ENCODE measurements around the gene POR.

The POR gene

DNA sequence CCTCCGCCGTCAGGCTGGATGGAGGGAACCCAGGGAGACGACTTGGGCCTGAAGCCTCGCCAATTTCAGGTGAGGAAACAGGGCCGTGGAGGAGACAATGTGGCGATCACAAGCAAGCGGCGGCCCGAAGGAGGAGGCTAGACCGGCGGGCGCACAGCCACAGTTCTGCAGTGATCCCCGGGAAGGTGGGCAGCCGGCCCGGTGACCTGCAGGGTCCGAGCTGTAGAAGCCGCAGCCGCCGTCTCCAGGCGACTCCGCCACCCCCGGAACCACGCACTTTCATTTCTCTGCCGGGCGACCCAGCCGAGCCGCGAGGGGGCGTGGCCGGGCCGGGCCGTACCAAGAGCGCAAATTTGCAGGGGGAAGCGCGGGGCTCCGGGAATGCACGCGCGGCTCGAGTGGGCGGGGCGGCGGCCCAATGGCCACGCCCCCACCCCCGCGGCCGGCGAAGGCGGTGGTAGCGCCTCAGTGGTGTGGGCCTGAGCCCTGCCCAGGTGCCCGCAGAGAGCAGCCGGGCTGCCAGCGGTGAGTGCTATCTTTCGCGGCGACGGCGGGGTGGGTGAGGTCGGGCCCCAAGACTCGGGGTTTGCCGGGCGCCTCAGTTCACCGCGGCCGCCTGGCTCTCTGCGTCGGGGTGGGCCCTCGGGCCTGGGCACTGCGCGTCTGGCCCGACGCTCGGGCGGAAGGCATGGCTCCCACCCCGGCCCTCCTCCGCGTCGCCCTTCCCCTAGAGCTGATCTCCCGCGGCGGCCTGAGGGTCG lies at the start of gene POR:
Gene POR (plus strand): TSS at position 501 of the 761 bp plus-strand sequence. CDS start 38,847 bp downstream, outside the sequence.
- DNase-seq: peak; percentile 97
- Mint-ChIP-seq H3K4me1 (peaks cover 33% of the 10 kb centered on the region), H3K27me3 (ENCODE audit: low read depth, poor library complexity) (peaks cover 21% of the 10 kb centered on the region), H3K4me3 (peak within 1 kb of the TSS; percentile 92), H3K27ac (no peak within 1 kb of the TSS), H3K9me3 (no peaks in the 10 kb centered on the region), H3K36me3 (ENCODE audit: low read depth) (peaks cover 5% of the 10 kb centered on the region)
- TF ChIP-seq CTCF (IDR thresholded peaks at IDR 0.05): no peak

DNA sequence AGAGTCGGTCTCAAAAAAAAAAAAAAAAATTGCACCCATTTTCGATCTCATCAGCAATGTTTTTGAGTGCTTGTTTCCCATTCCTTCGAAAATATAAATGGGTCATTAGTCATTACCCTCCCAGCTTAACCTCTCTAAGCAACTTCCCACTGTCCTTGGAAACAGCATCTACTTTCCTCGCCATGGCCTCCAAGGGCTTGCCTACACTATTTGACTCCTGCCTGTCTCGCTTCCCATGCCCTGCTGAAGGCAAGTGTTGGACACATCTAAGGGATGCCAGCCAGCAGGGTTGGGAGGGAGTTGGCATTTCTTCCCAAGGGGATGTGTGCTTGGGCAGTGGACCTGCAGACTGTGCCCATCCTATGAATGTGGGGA lies 48.9 kb upstream of the POR start:
- H3K27me3 Mint-ChIP-seq (ENCODE audit: low read depth, poor library complexity): peaks cover 27% of the 10 kb centered on the region
- H3K4me3 Mint-ChIP-seq: no peak overlapping the region
- no peak for DNase-seq
- no peaks in the 10 kb centered on the region for H3K36me3 Mint-ChIP-seq (ENCODE audit: low read depth)
- no peak overlapping the region for H3K27ac Mint-ChIP-seq
- no peak for TF ChIP-seq CTCF (IDR thresholded peaks at IDR 0.05)
- peaks cover 4% of the 10 kb centered on the region for H3K9me3 Mint-ChIP-seq
- peaks cover 11% of the 10 kb centered on the region for H3K4me1 Mint-ChIP-seq

DNA sequence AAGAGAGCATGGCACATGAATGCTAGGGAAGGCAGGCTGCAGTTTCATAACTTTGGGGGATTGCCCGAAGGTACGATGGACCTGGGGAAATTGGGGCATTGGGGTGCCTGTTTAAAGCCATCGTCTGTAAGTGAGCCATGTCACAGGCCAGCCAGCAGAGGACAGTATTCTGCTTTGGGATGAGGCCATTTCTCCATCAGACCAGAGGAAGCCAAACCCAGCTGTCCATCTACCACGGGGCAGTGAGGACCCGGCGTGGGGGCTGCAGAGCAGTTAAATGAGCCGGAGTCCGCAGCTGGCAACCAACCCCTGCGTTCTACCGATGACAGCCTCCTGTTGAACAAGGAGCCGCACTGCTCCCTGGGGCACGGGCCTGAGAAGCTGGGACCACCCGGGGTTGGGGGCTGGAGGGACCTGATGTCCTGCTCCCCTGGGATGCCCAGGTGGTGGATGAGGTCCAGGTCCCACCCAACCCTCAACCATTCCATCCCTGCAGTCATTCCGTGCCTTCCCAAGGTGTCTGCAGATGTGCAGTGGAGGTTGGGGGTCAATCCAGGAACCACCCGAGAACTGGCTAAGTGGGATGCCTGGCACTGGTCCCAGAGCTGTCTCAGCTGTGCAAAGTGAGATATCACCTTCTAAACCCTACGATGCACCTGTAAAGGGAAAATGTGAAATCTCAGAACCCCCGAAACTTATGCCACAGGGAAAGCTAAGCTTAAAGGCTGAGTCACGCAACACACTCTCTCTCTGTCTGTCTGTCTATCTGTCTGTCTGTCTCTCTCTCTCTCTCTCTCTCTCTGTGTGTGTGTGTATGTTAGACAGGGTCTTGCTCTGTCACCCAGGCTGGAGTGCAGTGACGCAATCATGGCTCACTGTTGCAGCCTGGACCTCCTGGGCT lies 48.2 kb upstream of the POR start:
- no peak overlapping the region for H3K4me3 Mint-ChIP-seq
- no peaks in the 10 kb centered on the region for H3K36me3 Mint-ChIP-seq (ENCODE audit: low read depth)
- H3K9me3 Mint-ChIP-seq: peaks cover 4% of the 10 kb centered on the region
- DNase-seq: peak; percentile 65
- H3K4me1 Mint-ChIP-seq: peaks cover 11% of the 10 kb centered on the region
- H3K27ac Mint-ChIP-seq: no peak overlapping the region
- peaks cover 27% of the 10 kb centered on the region for H3K27me3 Mint-ChIP-seq (ENCODE audit: low read depth, poor library complexity)
- TF ChIP-seq CTCF (IDR thresholded peaks at IDR 0.05): peak; percentile 87

DNA sequence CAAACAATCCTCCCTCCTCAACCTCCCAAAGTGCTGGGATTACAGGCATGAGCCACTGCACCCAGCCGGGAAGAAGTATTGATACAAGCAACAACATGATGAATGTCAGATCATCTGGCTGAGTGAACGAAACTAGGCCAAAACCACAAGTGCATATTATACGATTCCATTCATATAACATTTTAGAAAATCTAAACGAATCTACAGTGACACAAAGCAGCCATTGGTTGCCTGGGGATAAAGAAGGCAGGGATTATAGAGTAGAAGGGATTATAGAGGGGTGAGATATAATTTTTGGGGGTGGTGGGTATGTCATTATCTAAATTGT lies 47.6 kb upstream of the POR start:
- Mint-ChIP-seq H3K4me3 (no peak overlapping the region), H3K4me1 (peaks cover 16% of the 10 kb centered on the region), H3K9me3 (peaks cover 4% of the 10 kb centered on the region), H3K36me3 (ENCODE audit: low read depth) (no peaks in the 10 kb centered on the region), H3K27ac (no peak overlapping the region), H3K27me3 (ENCODE audit: low read depth, poor library complexity) (peaks cover 27% of the 10 kb centered on the region)
- TF ChIP-seq CTCF (IDR thresholded peaks at IDR 0.05): no peak
- DNase-seq: no peak

GRCh38 chr7:75868153-75868552 lies 46.8 kb upstream of the POR start:
- H3K27me3 Mint-ChIP-seq (ENCODE audit: low read depth, poor library complexity): peaks cover 27% of the 10 kb centered on the region
- peaks cover 4% of the 10 kb centered on the region for H3K9me3 Mint-ChIP-seq
- no peaks in the 10 kb centered on the region for H3K36me3 Mint-ChIP-seq (ENCODE audit: low read depth)
- TF ChIP-seq CTCF (IDR thresholded peaks at IDR 0.05): no peak
- H3K4me3 Mint-ChIP-seq: no peak overlapping the region
- H3K4me1 Mint-ChIP-seq: peaks cover 18% of the 10 kb centered on the region
- DNase-seq: no peak
- H3K27ac Mint-ChIP-seq: no peak overlapping the region
